ENCODE data around the gene RARS2. TPM values are rescaled to one million over a fixed set of nuclear protein-coding genes. Genes with fewer than 3 reads are reported as not detected.

The RARS2 gene
- total and polyA plus RNA-seq, 9 of the 15 experiments (the other 6 are each of a cell fraction or from before 2014, with no cell fraction given) = 30.0 to 92.7 (median 43.4) TPM

DNA sequence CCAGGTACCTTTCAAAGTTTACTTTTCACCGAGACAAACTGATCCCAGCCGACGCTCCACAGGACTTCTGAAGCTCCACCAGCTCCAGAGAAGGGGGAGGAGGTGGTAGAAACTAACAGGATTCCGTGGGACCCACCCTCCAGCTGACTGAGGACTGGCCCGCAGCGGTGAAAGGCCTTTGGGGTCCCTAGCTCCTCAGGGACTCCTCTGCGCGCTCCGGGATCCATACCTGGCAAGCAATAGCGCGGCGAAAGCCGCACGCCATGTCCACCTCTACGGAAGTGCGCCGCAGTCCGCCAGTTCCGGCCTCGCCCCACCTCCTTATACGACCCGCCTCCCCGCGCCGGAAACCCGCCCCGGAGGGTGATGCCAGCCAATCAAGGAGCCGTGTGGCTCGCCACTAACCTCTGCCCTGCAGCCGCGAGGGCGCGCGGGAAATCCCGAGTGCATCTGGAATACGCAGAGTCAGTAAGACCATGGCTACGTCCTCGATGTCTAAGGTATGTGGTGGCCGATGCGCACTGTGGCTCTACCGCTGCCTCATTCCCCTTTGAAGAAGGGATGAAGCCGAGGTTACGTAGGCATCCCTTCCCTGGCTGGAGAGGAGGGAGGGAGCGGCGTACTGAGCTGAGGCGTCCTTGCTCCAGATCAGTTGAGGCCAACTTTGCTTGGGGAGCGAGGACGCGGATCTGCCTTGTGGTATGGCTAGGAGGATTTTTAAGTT, at the start of gene RARS2, which contains the start of gene ORC3 (continued):
- TF ChIP-seq NELFE (IDR thresholded peaks at IDR 0.05; ENCODE audit: insufficient read depth, insufficient read length) (no peak), ELF1 (tag; IDR thresholded peaks at IDR 0.05) (peak; percentile 92), ZNF449 (CRISPR knock-in tag; IDR thresholded peaks at IDR 0.05) (no peak), ZBTB49 (CRISPR knock-in tag; IDR thresholded peaks at IDR 0.05; ENCODE audit: borderline replicate concordance) (no peak), NR2C1 (IDR thresholded peaks at IDR 0.05) (peak; percentile 97), NR2C1 (tag; IDR thresholded peaks at IDR 0.05) (peak; percentile 98), ZNF77 (CRISPR knock-in tag; IDR thresholded peaks at IDR 0.05) (no peak), ZNF639 (CRISPR knock-in tag; conservative IDR thresholded peaks at IDR 0.05 in 1 of 2, IDR thresholded peaks at IDR 0.05 in 1 of 2) (0 out of 4 replicates have a peak, but pooled peaks of 1 of the 2 experiments have one; percentile 51), DDX20 (tag; IDR thresholded peaks at IDR 0.05; ENCODE audit: low read depth) (no peak), SREBF1 (IDR thresholded peaks at IDR 0.05; ENCODE audit: borderline replicate concordance, low read depth, low read length) (no peak), XRCC4 (IDR thresholded peaks at IDR 0.05; ENCODE audit: extremely low read depth, insufficient read depth, insufficient read length) (no peak), GABPB2 (CRISPR knock-in tag; conservative IDR thresholded peaks at IDR 0.05) (no peak), KDM1A (IDR thresholded peaks at IDR 0.05) (no peak), DPF2 (IDR thresholded peaks at IDR 0.05) (peak; percentile 31; the same call in 1 of the 2 replicates), TEAD4 (IDR thresholded peaks at IDR 0.05; ENCODE audit: low read length) (peak; percentile 28; the same call in 1 of the 2 replicates), TEAD4 (CRISPR knock-in tag; IDR thresholded peaks at IDR 0.05; ENCODE audit: borderline replicate concordance) (peak; percentile 56; the same call in 1 of the 2 replicates), RBFOX2 (IDR thresholded peaks at IDR 0.05; ENCODE audit: low read depth, low read length) (peak; percentile 98), ZBTB43 (CRISPR knock-in tag; IDR thresholded peaks at IDR 0.05) (peak; percentile 61; the same call in 1 of the 2 replicates), ZNF696 (CRISPR knock-in tag; conservative IDR thresholded peaks at IDR 0.05) (no peak), RBM22 (IDR thresholded peaks at IDR 0.05; ENCODE audit: low read depth, low read length, poor library complexity, severe bottlenecking) (no peak)

All from K562 (cell line).